Brain microvascular endothelial cell (primary cell): ENCODE data around the gene FHIP1B.

Source experiments
- DNase-seq: peaks from one replicate; pipeline ENCODE4 v3.0.0-alpha.2; 2020
- H3K27ac ChIP-seq: fragments of 250-450 bp; sonication (Bioruptor Pico); 2 replicates; pipeline ENCODE4 v1.5.1; 2020; ENCODE audit warnings: mild to moderate bottlenecking, moderate library complexity
- H3K27me3 ChIP-seq: fragments of 250-450 bp; sonication (Bioruptor Pico); replicated peaks from 2 replicates; pipeline ENCODE4 v1.5.1; 2020; ENCODE audit warnings: mild to moderate bottlenecking
- H3K36me3 ChIP-seq: fragments of 250-450 bp; sonication (Bioruptor Pico); replicated peaks from 2 replicates; pipeline ENCODE4 v1.5.1; 2020; ENCODE audit warnings: mild to moderate bottlenecking
- H3K4me3 ChIP-seq: 2 replicates; pipeline ENCODE4 v1.5.1; 2011; ENCODE audit warnings: low read depth, mild to moderate bottlenecking, control low read depth, low read length, moderate library complexity
- in situ Hi-C: cut with HindIII; loops from 2 replicates; pipeline ENCODE4 v1.10.0; 2017; ENCODE audit warnings: low sequenced_read_pairs, low pct_ligation_motif_present
- TF ChIP-seq, protein P1 (sequence below): IDR thresholded peaks from 2 replicates; pipeline ENCODE4 v1.5.1; 2011; ENCODE audit warnings: low read depth, mild to moderate bottlenecking, moderate library complexity, low read length, control low read depth, inconsistent platforms; ENCODE audit errors: missing control alignments

The FHIP1B gene

DNA sequence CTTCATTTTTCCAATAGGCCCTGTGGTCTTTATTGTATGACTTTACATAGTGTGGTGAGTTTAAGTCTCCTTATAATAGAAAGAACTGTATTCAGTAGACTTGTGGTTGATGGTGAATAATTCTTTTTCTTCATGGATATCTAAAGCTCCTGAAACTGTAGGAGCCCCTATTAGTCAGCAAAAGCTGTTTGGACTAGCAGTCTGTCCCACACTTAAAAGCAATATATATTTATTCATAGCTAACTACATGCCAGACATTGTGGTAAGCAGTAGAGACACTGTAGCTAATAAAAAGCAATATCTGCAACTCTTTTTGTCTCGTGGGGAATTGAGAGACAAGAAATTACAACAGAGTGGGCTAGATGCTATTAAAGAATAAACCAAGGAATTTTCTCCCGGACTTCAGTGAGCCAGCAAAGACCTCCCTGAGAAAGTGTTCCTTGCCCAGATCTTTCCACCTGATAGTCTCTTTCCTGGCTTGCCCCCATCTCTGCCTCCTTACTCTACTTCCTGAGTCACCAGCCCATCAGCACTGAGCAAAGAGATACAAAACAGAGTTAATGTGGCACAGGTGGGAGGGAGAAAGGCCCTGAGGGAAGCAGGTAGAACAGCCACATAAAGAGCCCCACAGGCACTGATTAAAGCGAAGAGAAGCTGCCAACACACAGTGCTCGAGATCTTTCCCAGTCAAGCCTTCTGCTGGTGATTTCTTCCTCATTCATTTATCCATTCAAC lies 36.8 kb downstream of the FHIP1B start:
- Histone ChIP-seq H3K4me3 (no peak overlapping the region), H3K27ac (no peak overlapping the region), H3K36me3 (no peaks in the 10 kb centered on the region), H3K27me3 (no peaks in the 10 kb centered on the region)
- in situ Hi-C loops: no loop called here
- TF ChIP-seq, protein P1, sequence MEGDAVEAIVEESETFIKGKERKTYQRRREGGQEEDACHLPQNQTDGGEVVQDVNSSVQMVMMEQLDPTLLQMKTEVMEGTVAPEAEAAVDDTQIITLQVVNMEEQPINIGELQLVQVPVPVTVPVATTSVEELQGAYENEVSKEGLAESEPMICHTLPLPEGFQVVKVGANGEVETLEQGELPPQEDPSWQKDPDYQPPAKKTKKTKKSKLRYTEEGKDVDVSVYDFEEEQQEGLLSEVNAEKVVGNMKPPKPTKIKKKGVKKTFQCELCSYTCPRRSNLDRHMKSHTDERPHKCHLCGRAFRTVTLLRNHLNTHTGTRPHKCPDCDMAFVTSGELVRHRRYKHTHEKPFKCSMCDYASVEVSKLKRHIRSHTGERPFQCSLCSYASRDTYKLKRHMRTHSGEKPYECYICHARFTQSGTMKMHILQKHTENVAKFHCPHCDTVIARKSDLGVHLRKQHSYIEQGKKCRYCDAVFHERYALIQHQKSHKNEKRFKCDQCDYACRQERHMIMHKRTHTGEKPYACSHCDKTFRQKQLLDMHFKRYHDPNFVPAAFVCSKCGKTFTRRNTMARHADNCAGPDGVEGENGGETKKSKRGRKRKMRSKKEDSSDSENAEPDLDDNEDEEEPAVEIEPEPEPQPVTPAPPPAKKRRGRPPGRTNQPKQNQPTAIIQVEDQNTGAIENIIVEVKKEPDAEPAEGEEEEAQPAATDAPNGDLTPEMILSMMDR: no peak
- DNase-seq: no peak

DNA sequence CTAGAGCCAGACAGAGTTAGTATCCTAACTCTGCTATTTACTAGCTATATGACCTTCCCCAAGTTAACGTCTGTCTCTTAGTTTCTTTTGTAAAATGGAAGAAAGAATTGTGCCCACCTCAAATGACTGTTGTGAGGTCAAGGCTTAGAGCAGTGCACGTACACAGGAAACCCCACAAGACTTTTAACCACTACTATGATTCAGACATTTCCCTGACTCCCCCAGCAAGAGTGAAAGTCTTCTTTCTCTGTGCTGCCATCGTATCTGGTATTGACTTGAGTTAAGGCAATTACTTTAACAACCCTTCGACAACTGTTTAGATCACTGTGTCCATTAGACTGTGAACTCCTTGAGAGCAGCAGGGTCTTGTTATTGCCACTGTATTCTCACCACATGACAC lies 38.0 kb downstream of the FHIP1B start:
- Histone ChIP-seq H3K4me3 (no peak overlapping the region), H3K27me3 (no peaks in the 10 kb centered on the region), H3K27ac (no peak overlapping the region), H3K36me3 (no peaks in the 10 kb centered on the region)
- DNase-seq: no peak
- TF ChIP-seq, protein P1: no peak
- in situ Hi-C loops: no loop called here

DNA sequence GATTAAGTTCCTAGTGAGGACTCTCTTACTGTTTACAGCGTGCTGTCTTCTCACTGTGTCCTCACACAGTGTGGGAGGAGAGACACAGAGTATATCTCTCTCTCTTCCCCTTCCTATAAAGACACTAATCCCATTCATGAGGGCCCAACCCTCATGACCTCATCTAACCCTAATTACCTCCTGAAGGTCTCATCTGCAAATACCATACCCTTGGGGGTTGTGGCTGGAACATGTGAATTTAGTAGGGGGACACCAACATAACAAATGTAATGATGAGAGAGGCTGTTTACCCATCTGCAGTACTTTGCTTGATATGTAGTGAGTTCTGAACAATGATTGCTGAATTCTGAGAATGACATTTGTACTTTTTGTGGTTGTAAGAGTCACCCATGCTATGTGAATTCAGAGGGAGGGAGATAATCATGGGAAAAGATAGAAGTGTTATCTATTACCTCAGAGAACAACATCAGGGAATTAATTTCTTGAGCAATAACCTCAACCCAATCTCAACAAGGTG lies 40.3 kb downstream of the FHIP1B start:
- Histone ChIP-seq H3K36me3 (no peaks in the 10 kb centered on the region), H3K27ac (no peak overlapping the region), H3K27me3 (no peaks in the 10 kb centered on the region), H3K4me3 (no peak overlapping the region)
- in situ Hi-C loops: no loop called here
- TF ChIP-seq, protein P1: no peak
- DNase-seq: no peak

DNA sequence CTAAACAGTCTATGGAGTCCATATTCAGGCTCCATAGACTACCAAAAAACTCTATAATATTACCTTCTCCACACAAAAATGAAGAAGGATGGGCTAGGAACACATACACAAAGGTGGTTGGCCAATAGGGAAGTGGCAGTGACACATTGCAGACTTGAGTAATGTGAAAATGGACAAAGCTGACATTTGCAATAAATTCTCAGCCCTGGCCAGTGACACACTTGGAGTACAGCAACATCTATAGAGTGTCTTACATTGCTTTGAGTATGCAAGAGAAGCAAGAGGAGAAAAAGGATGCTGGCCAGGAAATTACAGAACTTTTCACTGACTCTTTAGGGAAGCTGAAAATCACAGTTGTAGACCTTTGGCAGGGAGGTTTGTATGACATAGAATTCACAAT lies 42.7 kb downstream of the FHIP1B start:
- in situ Hi-C loops: no loop called here
- H3K27ac ChIP-seq: no peak overlapping the region
- no peaks in the 10 kb centered on the region for H3K36me3 ChIP-seq
- TF ChIP-seq, protein P1: no peak
- H3K27me3 ChIP-seq: no peaks in the 10 kb centered on the region
- no peak for DNase-seq
- no peak overlapping the region for H3K4me3 ChIP-seq

DNA sequence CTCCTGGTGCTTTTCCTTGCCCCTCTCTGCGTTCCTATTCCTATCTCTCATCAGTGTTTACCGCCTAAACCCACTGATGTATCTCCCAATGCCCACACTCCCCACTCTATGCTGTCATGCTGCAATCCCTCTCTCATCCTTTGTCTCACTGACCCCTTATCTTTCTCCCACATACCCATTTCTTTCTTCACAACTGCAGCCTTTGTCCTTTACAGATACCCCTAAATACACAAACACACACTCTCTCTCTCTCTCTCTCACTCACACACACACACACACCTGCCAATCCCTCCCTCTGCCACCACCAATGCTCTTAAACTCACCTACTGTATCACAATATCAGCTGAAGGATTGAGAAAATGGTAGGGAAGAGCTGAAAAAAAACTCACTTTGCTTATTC lies 59.0 kb downstream of the FHIP1B start:
- Histone ChIP-seq H3K36me3 (no peaks in the 10 kb centered on the region), H3K4me3 (no peak overlapping the region), H3K27ac (no peak overlapping the region), H3K27me3 (no peaks in the 10 kb centered on the region)
- in situ Hi-C loops: no loop called here
- no peak for DNase-seq
- TF ChIP-seq, protein P1: no peak

DNA sequence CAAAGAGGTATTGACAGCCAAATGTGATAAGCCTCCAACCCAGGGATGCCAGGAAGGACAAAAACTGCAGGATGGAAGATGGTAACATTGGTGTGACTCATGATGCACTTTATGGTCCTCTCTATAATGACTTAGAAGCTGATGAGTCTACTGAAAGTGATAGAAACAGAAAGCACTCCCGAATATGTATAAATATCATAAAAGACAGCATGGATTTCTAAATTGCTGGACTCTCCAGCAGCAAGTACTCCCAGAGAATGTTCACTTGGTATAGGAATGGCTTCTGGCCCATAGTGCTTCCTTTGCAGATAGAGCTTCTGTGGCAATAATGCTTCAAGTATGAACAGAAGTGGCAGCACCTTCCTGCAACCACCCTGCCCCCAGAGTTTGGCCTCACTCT lies 64.2 kb downstream of the FHIP1B start, which contains the start of gene OR52B2:
OR52B2 (minus strand) TSS at position 101 of the 400 bp plus-strand sequence; CDS start at position 101, 0 bp downstream.
- Histone ChIP-seq H3K27me3 (no peaks in the 10 kb centered on the region), H3K4me3 (no peak within 1 kb of the TSS), H3K27ac (no peak within 1 kb of the TSS), H3K36me3 (no peaks in the 10 kb centered on the region)
- no peak for DNase-seq
- in situ Hi-C loops: no loop called here
- TF ChIP-seq, protein P1: no peak
